Right lung (tissue), 5 donors: Measurements from ENCODE around the gene KHDC1. TPM values are rescaled to one million over a fixed set of nuclear protein-coding genes. Genes with fewer than 3 reads are reported as not detected.

Experiments used
- polyA plus RNA-seq, 5 donors: library from polyadenylated mRNA; unstranded; fragments of 120-200 nt; gene quantifications; one replicate each; pipeline versions ENCODE4 v1.2.1 to v1.2.3, GENCODE V29; 2013; ENCODE audit warnings: inconsistent platforms in 1 of 5, low replicate concordance in 1 of 5; ENCODE audit not compliant: insufficient read length in 5 of 5, insufficient read depth in 1 of 5

Gene KHDC1
- polyA plus RNA-seq, 5 donors, result 10.2 to 12.9 (median 10.8) TPM

Other genes with a start within 250 kb of the KHDC1 start
- 1 to 10 TPM in 1 of 5 donors, under 1 TPM in 3, not detected in 1; 0.23 to 1.1 (median 0.55) TPM for gene KHDC1L, start 37.7 kb downstream of the KHDC1 start, polyA plus RNA-seq
- gene DPPA5, start 91.1 kb upstream of the KHDC1 start, polyA plus RNA-seq, result not detected
- gene KHDC3L, start 99.5 kb upstream of the KHDC1 start, polyA plus RNA-seq, result under 1 TPM in 1 of 5 donors, not detected in 4; 0.14 TPM
- gene OOEP, start 106.7 kb upstream of the KHDC1 start, polyA plus RNA-seq, result under 1 TPM in 3 of 5 donors, not detected in 2; 0.26 to 0.66 (median 0.37) TPM
- 1 to 10 TPM in 2 of 5 donors, under 1 TPM in 3; 0.26 to 1.8 (median 1.00) TPM for gene DDX43, start 131.6 kb upstream of the KHDC1 start, polyA plus RNA-seq
- gene CGAS, start 189.1 kb upstream of the KHDC1 start, polyA plus RNA-seq, result 1 to 10 TPM; 5.4 to 7.8 (median 7.4) TPM
- 10 to 100 TPM; 26.2 to 37.7 (median 30.8) TPM for gene MTO1, start 198.5 kb upstream of the KHDC1 start, polyA plus RNA-seq